ENCODE results near the gene TIAM1. TPM values are rescaled to one million over a fixed set of nuclear protein-coding genes. Genes with fewer than 3 reads are reported as not detected.
A peak's percentile ranks its signal among the peaks of the same experiment; 100 is the strongest.

The TIAM1 gene
- total RNA-seq, 1 experiment from 2014 or later = 3.7 TPM

DNA sequence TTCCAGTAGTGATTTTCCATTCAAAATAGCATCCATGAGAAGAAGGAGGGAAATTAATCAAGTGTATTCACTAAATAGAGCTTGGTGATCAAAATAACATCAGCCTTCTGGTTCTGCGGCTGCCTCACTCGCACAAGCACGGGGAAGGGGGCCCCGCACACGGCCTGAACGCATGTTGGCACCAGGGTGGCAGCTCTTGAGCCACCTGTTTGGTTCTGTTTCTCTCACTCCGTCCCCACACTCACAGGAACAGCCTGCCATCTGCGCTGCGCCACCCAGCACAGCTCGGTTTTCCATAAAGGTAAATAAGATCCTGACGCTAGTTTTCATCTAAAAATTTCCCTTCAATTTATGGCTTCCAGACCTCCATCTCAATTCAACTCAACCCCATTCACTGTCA lies 49.4 kb downstream of the TIAM1 start:
- H3K27me3 ChIP-seq (ENCODE audit: control insufficient read depth, insufficient read depth, low read length) = no peaks in the 10 kb centered on the region
- H3K36me3 ChIP-seq (ENCODE audit: control insufficient read depth, insufficient read depth, low read length) = no peaks in the 10 kb centered on the region
- CTCF ChIA-PET = no interaction called here
- no TSS peak for BruUV-seq (replicated peaks)
- POLR2A ChIA-PET = no interaction called here
- in situ Hi-C loops (cut with HindIII; ENCODE audit: low pct_unique_long_range_greater_than_20kb, low sequenced_read_pairs) (no loop called here), intact Hi-C loops (cut with micrococcal nuclease; ENCODE audit: unreplicated experiment) (no loop called here)
- no peak for TF ChIP-seq TCF7L2 (IDR thresholded peaks at IDR 0.05; ENCODE audit: low read depth, low read length)
- TF ChIP-seq, protein P1, sequence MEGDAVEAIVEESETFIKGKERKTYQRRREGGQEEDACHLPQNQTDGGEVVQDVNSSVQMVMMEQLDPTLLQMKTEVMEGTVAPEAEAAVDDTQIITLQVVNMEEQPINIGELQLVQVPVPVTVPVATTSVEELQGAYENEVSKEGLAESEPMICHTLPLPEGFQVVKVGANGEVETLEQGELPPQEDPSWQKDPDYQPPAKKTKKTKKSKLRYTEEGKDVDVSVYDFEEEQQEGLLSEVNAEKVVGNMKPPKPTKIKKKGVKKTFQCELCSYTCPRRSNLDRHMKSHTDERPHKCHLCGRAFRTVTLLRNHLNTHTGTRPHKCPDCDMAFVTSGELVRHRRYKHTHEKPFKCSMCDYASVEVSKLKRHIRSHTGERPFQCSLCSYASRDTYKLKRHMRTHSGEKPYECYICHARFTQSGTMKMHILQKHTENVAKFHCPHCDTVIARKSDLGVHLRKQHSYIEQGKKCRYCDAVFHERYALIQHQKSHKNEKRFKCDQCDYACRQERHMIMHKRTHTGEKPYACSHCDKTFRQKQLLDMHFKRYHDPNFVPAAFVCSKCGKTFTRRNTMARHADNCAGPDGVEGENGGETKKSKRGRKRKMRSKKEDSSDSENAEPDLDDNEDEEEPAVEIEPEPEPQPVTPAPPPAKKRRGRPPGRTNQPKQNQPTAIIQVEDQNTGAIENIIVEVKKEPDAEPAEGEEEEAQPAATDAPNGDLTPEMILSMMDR (IDR thresholded peaks at IDR 0.05) = no peak
- TF ChIP-seq, protein P2, sequence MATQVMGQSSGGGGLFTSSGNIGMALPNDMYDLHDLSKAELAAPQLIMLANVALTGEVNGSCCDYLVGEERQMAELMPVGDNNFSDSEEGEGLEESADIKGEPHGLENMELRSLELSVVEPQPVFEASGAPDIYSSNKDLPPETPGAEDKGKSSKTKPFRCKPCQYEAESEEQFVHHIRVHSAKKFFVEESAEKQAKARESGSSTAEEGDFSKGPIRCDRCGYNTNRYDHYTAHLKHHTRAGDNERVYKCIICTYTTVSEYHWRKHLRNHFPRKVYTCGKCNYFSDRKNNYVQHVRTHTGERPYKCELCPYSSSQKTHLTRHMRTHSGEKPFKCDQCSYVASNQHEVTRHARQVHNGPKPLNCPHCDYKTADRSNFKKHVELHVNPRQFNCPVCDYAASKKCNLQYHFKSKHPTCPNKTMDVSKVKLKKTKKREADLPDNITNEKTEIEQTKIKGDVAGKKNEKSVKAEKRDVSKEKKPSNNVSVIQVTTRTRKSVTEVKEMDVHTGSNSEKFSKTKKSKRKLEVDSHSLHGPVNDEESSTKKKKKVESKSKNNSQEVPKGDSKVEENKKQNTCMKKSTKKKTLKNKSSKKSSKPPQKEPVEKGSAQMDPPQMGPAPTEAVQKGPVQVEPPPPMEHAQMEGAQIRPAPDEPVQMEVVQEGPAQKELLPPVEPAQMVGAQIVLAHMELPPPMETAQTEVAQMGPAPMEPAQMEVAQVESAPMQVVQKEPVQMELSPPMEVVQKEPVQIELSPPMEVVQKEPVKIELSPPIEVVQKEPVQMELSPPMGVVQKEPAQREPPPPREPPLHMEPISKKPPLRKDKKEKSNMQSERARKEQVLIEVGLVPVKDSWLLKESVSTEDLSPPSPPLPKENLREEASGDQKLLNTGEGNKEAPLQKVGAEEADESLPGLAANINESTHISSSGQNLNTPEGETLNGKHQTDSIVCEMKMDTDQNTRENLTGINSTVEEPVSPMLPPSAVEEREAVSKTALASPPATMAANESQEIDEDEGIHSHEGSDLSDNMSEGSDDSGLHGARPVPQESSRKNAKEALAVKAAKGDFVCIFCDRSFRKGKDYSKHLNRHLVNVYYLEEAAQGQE (IDR thresholded peaks at IDR 0.05; ENCODE audit: insufficient read depth in 1 of 2, low read depth in 2 of 2, low read length in 1 of 2) = no peak
- no peak for TF ChIP-seq SIN3A (IDR thresholded peaks at IDR 0.05; ENCODE audit: borderline replicate concordance, insufficient read depth, low read depth, low read length)
- no peak for TF ChIP-seq POLR2AphosphoS5 (IDR thresholded peaks at IDR 0.05; ENCODE audit: low read depth, low read length)
- DNase-seq (ENCODE audit: low read depth, low spot score) (no peak), ATAC-seq (no peak)
- H3K4me3 ChIP-seq (ENCODE audit: low read depth in 2 of 2, low read length in 2 of 2) = no peak overlapping the region
- H3K9me3 ChIP-seq (ENCODE audit: control insufficient read depth, insufficient read depth, low read depth, low read length) = no peaks in the 10 kb centered on the region
- H3K27ac ChIP-seq (ENCODE audit: low read length) = no peak overlapping the region
- no peaks in the 10 kb centered on the region for H3K4me1 ChIP-seq (ENCODE audit: control insufficient read depth, insufficient read depth, low read length)

DNA sequence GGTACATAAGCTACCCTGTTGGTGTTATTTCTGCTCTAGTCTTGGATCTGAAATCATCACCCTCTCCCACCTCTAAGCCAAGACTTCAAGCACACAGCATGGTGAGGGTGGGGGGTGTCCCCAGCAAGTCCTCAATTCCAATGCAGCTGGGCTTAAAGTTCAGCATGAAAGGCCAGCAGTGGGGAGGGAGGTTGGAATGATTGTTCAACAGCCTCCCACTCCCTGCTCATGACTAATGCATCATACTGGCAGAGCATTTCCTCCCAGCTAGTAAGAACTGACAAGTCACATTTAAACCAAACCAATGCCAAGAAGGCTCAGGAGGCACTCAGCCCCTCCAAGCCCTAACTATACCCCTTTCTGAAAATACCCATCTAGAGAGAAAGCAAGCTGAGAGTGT lies 50.1 kb downstream of the TIAM1 start:
- ChIA-PET POLR2A (no interaction called here), CTCF (no interaction called here)
- no peak for DNase-seq (ENCODE audit: low read depth, low spot score)
- TF ChIP-seq SIN3A (IDR thresholded peaks at IDR 0.05; ENCODE audit: borderline replicate concordance, insufficient read depth, low read depth, low read length) = no peak
- TF ChIP-seq, protein P1 (IDR thresholded peaks at IDR 0.05) = no peak
- TF ChIP-seq POLR2AphosphoS5 (IDR thresholded peaks at IDR 0.05; ENCODE audit: low read depth, low read length) = no peak
- TF ChIP-seq, protein P2 (IDR thresholded peaks at IDR 0.05; ENCODE audit: insufficient read depth in 1 of 2, low read depth in 2 of 2, low read length in 1 of 2) = no peak
- no peak for TF ChIP-seq TCF7L2 (IDR thresholded peaks at IDR 0.05; ENCODE audit: low read depth, low read length)
- no TSS peak for BruUV-seq (replicated peaks)
- in situ Hi-C loops (cut with HindIII; ENCODE audit: low pct_unique_long_range_greater_than_20kb, low sequenced_read_pairs) = no loop called here
- Histone ChIP-seq H3K9me3 (ENCODE audit: control insufficient read depth, insufficient read depth, low read depth, low read length) (no peaks in the 10 kb centered on the region), H3K27me3 (ENCODE audit: control insufficient read depth, insufficient read depth, low read length) (no peaks in the 10 kb centered on the region), H3K4me1 (ENCODE audit: control insufficient read depth, insufficient read depth, low read length) (no peaks in the 10 kb centered on the region), H3K36me3 (ENCODE audit: control insufficient read depth, insufficient read depth, low read length) (no peaks in the 10 kb centered on the region), H3K27ac (ENCODE audit: low read length) (no peak overlapping the region), H3K4me3 (ENCODE audit: low read depth in 2 of 2, low read length in 2 of 2) (no peak overlapping the region)
- ATAC-seq = peak; percentile 70
- intact Hi-C loops (cut with micrococcal nuclease; ENCODE audit: unreplicated experiment) = no loop called here
